ENCODE results near the gene CD180.
A peak's percentile ranks its signal among the peaks of the same experiment; 100 is the strongest.

CD180 gene

DNA sequence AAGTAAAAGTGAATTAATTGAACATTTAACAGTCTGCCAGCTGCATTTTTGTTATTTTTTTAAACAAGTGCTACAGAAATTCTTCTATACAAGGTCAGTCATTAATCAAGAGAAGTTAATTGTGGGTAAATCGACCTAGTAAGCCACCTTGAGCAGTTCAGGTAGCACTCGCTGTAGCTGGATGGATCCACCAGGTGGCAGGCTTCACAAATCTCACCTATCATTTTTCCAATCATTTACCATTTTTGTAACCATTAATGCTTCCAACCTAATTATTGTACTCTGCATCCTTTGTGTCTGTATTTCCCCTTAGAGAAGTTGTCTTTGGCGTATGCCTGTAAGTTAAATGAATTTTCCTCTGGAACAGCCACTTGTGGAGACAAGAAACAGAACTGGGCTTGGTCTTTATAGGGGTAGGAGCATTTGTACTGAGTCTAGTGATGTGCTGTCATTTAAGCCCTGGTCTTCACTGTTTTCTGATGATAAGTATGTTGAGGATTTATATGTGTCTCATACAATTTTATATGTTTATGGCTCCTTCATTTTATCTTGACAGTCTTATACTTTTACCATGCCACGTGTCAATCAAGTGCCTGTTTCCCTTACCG lies 39.5 kb downstream of the CD180 start:
- DNase-seq, result peak; percentile 39

DNA sequence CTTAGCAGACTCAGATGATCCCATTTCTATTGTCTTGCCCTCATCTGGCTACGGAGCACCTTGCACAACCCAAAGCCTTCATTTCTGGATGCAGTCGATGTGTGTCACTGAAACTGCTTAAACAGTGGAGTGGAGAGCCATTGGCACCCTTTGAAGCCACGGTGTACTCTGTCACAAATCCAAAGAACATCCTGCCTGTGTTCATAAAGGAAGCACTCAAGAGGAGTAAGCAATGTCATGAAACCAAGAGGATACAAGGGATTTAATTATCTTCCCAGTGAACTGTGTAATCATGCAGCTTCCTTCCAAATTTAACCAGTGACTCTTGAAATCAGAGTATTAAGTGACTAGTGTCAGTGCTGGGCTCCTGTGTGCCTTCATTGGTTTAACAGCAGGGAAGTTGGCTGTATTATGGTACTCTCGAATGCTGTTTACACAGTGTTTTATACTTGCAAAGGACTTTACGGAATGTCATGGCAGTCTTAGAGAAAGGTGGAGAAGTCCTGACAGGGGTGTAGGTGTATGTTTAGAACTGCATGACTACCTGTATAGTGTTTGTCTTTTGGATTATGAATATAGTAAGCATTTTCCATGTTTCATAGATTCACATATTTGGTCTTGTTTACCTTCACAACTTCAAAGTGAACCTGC lies 41.9 kb downstream of the CD180 start:
- peak; percentile 39 for DNase-seq

DNA sequence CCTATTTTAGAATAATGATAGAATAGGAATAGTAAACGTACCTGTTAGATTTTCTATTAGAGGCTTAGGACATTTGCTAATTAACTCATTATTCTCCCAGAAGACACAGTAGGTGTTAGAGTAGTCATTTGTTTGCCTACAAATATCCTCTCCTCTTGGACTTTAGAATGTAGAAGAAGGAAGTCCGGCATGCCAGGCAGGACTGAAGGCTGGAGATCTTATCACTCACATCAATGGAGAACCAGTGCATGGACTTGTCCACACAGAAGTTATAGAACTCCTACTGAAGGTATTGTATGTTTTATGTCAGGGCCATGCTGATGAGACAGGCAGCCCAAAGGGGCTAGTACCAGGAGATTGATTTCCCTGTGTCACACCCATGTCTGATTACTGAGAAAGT lies 43.3 kb downstream of the CD180 start:
- DNase-seq, result no peak

DNA sequence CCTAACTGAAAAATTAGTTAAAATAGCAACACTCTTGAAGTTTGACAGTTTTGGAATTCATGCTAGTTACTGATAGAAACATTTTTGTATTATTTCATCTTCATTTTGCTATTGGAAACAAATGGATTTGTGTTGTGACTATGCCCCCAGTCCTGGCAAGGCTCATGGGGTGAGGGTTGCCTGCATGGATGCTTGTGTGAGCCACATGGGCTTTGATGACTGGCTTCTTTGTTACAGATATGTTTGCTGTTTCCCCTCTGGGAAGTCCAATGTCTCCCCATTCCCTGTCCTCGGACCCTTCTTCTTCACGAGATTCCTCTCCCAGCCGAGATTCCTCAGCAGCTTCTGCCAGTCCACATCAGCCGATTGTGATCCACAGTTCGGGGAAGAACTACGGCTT lies 44.2 kb downstream of the CD180 start:
- no peak for DNase-seq

DNA sequence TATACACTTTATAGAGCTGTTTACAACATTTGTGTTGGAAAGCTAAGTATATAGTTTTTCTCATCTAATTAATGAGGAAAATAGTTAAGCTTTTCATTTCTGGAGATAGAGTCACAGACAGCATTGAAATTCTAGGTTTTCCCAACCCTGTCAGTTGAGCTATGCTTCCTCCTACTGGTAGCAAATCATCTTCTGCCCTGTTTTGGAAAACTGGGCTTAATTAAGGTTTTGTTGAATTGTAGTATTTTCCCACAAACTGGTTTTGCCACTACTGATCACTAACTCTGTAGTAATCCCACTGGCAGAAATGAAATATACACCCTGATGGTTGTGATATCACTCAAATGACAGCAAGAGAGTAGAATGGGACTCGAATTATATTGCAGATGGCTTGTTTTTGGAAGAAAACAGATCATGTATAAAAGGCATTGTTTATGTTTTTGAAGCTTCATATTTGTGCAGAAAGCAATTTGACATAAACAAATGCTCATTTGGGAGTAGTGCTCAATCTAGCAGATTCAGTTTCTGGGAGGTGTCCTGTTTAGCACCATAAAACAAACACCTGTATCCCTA lies 46.6 kb downstream of the CD180 start:
- DNase-seq, result no peak

DNA sequence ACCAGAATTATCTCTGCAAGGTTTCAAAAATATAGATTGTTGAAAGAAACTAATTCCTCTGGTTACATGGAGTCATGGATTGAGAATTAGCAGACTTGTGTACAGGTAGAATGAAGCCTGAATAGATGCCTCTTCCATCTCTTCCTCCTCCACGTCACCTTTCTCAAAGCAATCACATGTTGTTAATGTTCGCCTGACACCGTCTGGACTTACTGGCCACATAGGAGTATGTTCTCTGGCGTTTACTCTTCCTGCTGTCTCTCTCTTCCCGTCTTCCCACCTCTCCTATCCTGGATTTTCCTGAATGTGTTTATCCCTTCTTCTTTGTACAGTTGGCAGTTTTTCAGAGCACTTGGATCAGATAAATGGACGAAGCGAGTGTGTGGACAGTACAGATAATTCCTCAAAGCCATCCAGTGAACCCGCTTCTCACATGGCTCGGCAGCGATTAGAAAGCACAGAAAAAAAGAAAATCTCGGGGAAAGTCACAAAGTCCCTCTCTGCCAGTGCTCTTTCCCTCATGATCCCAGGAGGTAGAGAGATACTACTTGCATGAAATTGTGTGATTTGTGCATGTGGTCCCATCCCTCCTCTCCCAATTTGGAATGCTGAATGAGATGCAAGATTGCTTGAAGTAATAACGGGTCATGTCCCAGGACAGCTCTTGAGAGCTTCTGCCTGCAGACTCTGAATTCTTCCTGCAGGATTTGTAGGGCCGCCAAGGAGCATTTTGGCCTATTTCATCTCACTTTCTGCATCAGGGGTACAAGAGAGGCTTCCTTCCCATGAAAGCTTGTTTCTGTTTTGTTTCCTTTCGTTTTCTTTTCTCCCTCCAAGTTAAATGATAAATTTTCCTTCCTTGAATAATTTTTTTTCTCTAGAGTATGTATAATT lies 47.3 kb downstream of the CD180 start:
- DNase-seq, result no peak

DNA sequence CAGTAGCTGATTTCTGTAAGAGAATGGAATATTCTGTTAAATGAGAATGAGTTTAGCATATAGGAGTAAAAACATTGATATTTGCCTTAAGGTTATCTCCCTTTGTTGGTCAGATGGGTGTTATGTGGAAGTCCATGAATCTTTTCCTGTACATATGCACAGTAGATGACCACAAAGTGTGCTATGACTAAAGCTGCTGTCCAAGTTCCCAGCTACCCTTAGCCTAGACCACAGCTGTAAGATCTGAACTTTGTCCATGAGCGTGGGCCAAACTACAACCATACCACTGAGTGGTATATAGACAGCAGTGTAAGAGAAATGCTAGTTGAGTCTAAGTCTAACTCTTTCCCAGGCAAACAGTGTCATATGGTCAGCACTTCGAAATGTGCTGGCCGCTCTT lies 48.8 kb downstream of the CD180 start:
- DNase-seq, result no peak

DNA sequence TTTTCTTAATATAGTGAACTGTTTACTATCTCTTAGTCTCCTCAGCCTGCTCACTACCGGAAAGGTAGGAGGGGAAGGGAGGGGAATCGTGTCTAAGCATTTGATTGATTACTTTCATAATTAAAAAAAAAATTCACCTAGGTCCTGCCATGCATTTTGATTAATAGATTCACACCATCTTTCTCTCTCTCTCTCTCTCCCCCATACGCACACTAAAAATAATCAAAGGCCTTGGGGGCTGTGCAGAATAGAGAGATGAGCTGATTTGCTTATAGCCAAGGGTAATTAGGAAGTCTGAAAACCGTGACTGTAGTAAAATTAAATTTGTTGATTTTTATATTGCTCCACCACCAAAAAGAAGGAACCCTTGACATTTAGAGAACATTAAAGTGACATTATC lies 49.6 kb downstream of the CD180 start:
- DNase-seq, result no peak

DNA sequence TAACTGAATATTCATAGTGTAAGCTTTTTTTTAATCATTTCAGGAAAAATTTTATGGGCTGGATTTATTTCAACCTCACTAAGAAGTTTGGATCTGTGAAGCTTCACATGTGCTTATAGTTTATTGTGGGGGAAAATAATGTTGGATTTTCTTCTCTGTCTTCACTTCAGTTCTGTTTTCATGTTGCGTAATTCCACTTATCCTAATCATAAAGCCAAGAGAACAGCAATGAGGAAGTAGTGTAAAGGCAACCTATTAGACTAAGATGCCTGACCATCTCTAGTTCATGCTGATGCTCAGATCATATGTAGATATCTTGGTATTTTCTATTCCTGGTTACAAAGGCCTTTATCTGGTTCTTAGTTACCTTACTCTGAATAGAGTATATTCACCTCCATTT lies 50.0 kb downstream of the CD180 start:
- DNase-seq, result no peak

DNA sequence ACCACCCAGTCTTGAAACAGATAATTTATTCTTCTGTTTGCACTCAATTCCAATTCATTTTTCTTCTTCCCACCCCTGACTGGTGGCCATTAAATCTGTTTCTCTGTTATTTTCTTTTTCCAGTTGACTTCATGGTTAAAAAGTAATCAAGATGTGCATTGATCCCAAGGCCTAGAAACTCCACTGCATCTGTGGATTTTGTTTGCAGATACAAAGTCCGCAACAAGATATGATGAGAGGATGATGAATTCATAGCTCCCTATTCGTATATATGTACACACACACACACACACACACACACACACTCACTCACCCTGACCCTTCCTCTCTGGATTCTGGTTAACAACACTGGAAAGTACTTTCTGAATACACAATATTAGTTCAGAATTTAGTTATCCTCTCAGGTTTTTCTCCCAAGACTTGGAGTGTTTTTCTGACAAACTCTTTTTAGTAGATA lies 52.4 kb downstream of the CD180 start:
- no peak for DNase-seq

DNA sequence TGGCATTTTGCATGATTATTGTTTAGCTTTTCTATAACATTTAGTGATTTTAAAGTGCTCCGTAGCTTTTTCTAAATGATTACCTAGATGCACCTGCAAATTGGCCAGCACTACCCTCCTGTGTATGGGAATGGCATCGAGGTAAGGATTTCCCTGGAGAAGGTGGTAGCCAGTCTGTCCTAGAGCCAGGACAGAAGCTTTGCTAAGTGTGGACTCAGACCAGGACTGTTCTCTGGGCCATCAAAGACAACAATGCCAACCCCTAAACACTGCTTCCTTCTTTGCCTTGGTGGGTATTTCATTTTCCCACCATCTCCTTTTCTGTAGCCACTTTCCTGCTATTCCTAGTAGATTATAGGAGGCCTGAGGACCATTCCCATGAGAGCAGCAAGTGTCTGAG lies 53.0 kb downstream of the CD180 start:
- no peak for DNase-seq

DNA sequence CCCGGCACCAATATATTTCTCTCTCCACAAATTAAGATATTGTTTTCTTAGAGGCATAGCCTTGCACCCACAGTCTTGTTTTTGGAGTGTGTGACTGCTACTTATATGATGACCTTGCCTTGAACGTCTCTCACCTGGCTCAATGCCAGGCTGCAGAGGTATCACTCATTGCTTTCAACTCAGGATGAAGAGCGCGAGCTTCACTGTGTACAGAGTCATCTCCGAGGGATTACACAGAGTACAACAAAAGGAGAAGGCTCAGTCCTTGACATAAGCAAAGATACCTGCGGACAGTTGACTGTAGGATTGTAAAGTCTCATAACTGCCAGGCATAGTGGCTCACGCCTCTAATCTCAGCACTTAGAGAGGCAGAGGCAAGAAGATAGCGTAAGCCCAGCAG lies 53.8 kb downstream of the CD180 start:
- peak; percentile 20 for DNase-seq

DNA sequence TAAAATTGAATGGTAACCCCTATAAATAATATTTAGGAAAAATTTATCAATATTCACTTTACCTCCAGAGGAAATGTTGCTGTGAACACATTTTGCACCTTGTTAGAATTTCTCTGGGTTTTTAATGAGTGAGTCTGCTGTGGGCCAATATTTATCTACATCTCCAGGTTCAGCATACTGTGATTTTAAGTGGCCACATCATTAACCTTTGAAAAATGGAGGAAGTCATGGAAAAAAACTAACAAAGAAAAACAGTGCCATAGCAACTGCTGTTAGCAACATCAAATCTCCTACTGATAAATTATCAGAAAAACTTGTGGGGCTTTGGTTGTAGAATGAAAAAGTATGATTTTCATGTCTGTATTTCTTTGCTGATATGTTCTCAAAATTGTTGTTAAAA lies 55.0 kb downstream of the CD180 start:
- DNase-seq, result peak; percentile 3

DNA sequence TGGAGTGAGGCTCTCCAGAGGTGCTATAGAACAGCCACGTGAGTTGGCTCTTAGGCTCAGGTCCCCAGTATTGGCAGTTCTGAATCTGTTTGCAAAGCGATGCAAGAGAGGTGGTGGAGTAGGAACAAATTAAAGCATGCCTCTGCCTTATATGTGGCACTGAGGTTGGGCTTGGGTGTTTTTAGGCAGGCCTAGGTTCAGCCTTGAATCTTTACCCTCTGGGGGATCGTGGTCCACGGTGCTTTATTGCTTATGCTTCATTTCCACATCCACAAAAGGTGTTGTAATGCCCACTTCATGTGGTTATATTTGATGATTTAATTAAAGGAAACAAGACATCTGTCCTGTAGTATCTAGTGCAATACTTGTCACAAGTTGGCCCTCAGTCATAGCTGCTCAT lies 56.2 kb downstream of the CD180 start:
- no peak for DNase-seq

DNA sequence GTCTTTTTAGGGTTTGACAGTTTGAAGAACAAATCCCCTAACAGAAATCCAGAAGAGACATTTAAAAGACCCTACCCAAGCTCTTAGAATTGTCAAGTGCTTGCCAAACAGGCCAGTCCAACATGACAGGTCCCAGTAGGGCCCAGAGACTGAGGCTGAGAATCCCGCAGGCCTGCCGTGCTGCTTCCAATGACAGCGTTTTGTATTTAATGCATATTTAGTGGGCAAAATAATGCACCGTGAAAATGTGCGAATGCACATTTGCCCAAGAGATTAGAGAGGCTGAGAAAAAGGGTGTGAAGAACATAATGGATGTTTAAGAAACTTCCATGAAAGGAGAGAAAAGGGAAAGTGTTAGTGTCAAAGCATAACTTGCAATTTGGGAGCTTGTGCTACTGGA lies 57.6 kb downstream of the CD180 start:
- DNase-seq, result no peak

DNA sequence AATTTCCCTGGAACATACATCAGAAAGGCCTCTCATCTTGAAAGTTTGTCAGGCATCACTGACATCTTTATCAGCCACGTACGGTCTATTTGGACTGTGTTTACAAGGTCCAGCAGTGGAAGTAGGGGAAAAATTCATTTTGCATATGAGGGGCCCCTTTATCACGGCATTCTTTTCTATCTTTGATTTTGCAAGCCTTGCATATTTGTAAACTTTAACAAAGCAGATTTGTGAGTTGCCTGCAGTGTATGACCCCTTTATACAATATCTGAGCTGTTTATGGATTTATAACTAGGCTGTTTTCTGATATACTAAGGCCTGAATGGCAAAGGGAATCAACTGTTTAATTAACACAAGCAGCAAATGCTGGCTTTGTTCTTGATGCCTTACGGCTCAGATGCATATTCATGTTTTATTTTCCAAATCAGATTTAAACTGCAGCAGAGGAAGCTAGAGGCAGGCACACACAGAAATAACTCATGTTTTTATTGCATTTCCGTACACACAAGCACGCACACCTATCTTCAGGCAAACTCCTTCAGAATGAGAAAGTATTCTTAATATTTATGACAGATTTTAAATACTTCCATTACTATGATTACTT lies 61.1 kb downstream of the CD180 start:
- no peak for DNase-seq

DNA sequence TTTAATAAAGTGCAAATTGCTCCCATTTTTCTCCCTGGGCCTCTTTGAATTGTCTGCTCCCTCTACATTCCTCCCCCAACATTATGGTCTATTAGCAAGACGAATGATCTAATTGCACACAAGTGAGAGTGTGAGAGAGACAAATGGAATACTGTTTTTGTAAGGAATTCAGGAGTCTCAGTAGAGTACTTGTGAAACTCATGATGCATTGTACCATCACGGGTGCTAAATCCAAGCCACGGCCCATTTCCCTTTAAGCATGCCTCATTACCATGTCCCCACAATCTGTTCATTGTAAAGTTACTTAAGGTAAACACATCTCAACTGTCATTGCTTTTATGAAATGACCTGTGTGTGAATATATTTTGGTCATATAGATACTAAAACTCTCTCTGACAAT lies 62.8 kb downstream of the CD180 start:
- DNase-seq, result peak; percentile 12

DNA sequence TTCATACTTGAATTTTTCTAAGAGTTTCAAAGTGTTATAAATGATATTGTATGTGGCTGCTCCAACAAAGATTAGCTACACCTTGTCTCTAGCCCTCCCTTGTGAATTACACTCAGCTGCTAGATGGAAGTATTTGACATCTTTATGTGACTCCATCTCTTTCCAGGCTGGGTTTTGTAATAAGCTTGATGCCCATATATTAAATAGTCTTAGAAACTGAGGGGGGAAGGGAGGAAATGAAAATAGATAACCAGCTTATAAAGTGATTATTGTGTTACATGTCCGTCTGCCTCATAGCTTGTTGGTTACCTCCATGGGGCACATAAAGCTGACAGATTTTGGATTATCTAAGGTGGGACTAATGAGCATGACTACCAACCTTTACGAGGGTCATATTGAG lies 63.4 kb downstream of the CD180 start:
- DNase-seq, result no peak

DNA sequence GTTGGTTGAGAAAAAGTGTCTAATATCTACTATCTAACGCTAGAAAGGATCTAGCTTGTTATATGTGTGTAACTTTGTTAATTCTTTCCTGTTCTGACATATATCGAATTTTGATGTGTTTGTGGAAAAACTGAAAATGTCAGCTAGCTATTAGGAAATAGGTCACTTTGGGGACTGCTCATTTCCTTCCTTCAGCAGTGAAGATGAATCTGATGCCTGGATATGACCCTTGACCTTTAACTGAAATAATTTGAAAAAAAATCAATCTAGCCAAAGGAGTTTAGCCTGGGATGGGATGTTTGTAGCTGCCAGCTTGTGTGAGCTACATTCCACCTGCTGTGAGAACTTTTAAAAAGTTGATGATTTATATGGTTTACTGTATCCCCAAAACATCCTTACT lies 66.8 kb downstream of the CD180 start:
- DNase-seq, result no peak
